ENCODE data around the gene SLC25A19.

The SLC25A19 gene

GRCh38 chr17:75241502-75241901, 47.7 kb downstream of the SLC25A19 start:
- DNase-seq (ENCODE audit: low read depth): no peak

DNA sequence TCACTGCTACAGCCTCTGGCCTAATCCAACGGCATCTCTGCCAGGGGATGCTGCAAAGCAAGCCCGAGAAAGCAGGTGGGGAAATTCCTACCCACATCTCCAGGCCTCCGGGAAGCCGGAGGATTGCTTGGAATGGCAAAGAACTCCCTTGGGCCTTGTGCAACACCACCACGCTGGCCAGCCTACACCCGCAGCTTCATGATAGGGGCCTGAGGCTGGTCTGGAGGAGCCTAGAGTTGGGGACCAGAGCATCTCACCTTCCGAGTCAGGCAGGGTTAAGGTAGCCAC, 48.1 kb downstream of the SLC25A19 start:
- no peak for DNase-seq (ENCODE audit: low read depth)

GRCh38 chr17:75240394-75241142, 48.7 kb downstream of the SLC25A19 start:
- peak; percentile 43 for DNase-seq (ENCODE audit: low read depth)

DNA sequence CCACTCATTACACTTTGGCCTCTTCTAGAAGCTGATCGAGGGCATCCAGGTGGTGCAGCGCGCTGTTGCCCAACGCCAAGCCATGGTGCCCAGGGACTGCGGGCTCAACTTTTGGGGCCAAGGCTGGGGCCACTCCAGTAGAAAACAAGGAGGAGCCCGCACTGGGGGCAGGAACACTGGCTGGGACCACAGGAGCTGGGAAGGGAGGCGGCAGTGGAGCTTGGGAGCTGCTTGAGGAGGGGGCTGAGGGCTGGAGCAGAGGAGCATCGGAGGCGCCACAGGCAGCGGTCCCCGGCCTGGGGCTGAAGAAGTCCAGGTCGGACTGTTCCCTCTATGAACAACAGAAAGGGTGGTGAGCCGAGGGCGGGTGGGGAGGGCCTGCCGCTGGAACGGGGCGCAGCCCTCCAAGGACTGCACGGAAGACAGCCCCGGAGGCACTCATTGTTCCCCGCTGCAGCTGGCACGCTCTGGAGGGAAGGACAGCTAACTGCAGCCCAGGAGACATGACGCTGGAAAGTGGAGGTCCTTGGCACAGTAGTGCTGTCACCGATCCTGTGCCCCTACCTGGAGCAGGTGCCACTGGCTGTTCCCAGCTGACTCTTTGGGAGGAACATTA, 49.3 kb downstream of the SLC25A19 start:
- no peak for DNase-seq (ENCODE audit: low read depth)

GRCh38 chr17:75239214-75239613, 50.0 kb downstream of the SLC25A19 start:
- DNase-seq (ENCODE audit: low read depth): no peak

DNA sequence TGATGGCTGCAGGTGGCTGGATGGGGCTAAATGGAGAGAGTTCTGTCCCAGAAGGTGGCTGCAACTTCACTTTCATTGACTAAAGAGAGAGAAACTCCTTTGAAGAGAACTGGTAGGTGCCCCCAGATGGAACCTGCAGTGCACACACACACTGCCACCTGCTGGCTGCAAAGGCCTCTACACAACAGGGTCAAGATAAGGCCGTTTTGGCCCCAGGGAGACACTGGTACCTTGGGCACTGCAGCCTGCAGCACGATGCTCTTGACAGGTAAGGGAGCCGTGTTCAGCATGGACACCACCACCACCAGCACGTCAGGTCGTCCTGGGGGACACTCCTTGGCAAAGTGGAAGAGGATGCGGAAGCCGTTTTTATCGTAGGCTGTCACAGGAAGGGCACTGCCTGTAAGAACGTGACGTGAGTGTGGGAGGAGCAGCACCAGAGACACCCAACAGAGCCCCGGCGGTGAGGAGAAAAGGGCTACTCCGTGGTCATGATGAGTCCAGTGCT, 50.5 kb downstream of the SLC25A19 start:
- peak; percentile 71 for DNase-seq (ENCODE audit: low read depth)

DNA sequence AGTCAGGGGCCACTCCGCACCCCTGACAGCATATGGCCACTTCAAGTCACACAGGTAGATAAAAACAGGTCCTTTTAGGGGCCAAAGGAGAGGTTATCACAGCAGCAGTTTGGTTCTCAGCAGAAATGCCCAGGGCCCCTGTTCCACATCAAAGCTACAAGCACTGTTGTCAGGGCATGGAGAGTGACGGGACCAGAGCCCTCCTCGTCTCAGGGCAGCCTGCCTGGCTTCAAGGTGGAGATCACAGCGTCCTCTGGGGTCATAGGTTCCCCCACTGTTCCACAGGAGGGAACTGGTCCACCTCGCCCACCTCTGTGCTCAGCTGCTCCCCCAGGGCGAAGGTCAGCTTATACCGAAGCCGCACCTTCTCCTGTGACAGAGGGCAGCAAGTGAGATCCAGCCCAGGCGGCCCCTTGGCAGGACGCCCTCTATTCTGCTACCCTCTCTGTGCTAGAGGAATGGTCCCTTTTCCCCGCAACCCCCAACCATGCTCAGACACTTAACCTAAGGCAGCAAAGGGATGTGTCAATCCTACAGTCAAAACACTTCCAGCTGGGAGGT, 51.1 kb downstream of the SLC25A19 start:
- DNase-seq (ENCODE audit: low read depth): no peak

DNA sequence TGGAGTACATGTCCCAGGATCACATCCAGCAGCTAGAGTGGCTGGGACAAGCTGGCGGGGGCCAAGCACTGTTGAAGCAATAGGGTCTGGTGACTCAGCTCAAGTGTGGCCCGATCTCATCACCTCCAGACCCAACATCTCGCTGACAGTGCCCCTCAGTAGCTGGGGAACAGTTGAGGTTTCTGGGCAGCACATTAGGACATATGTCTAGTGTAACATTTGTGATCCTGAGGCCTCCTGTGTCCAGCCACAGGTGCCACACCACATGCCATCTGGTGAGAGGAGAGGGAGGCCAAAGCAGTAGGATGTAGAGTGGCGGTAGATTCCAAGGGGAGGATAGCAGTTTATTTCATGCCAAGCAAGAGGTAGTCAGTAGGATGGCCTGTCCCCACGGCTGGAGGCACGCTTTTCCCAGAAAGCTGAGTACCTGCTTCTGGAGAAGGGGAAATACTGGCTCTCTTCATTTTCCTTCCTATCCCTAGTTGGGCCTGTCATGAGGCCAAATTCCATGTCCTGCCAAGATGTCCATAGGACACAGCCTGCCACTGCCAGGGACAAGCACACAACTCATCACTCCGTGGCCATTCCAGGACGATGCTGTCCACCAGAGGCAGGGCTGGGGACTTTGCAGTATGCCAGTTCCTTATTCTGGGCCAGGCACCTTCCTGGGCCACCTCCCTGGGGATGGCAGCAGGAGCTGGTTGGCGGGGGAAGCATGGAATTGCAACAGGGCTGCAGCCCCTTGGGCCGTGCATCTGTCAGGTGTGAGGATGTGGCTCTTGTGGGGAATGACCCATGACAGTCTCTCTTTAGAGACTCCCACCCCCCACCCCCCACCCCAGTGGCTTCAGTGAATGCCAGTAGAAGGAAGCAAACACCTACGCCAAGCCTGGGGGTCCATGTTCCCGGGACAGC, 51.9 kb downstream of the SLC25A19 start:
- DNase-seq (ENCODE audit: low read depth): no peak

DNA sequence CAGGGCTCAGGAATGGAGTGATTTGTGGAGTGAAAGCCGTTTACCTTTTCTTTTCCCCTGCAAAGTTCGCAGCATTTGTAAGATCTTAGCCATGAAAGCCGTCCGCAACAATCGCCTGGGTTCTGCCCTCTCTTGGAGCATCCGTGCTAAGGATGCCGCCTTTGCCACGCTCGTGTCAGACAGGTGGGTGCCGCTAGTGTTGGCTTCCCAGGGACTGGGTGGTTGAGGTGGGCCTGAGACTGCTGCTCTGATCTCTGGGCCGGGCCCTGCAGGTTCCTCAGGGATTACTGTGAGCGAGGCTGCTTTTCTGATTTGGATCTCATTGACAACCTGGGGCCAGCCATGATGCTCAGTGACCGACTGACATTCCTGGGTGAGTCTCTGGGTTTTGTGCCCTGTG, 56.4 kb downstream of the SLC25A19 start:
- DNase-seq (ENCODE audit: low read depth): no peak

DNA sequence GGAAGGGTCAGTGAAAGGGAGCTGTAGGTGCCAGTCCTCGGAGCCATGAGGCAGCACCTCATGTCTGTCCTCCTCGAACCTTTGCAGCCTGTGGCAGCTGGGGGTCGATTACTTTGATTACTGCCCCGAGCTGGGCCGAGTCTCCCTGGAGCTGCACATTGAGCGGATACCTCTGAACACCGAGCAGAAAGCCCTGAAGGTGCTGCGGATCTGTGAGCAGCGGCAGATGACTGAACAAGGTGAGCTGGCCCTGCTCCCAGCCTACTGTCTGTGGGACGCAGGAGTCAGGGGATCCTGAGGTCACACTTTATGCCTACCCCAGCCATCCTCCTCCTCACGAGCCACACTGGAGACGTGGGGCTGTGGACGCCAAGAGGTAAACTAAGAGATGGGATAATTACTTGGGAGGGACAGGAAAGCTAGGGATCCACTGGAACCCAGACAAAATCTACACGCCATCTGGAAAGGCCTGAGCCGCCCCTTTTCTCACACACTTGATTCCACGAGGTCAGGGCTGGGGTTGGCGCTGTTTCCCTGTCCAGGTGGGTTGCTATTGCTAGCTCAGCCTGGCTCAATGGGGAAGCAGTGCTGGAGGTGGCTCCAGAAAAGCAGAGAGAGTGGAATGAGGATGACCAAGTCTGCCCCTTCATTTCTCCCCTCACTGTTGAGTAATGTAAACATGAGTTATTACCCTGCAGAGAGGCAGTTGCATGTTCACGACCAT, 57.3 kb downstream of the SLC25A19 start:
- no peak for DNase-seq (ENCODE audit: low read depth)

DNA sequence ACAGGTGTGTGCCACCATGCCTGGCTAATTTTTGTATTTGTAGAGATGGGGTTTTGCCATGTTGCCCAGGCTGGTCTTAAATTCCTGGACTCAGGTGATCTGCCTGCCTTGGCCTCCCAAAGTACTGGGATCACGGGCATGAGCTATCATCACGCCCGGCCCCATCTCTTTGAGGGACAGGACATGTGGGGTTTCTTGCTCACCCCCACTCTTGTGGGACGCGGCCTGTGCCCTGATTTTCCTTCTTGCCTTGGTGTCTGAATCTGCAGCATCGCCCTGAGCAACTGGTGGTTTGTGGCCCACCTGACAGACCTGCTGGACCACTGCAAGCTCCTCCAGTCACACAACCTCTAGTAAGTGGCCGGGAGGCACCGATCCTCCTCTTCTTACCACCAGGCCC, 58.2 kb downstream of the SLC25A19 start:
- DNase-seq (ENCODE audit: low read depth): no peak

DNA sequence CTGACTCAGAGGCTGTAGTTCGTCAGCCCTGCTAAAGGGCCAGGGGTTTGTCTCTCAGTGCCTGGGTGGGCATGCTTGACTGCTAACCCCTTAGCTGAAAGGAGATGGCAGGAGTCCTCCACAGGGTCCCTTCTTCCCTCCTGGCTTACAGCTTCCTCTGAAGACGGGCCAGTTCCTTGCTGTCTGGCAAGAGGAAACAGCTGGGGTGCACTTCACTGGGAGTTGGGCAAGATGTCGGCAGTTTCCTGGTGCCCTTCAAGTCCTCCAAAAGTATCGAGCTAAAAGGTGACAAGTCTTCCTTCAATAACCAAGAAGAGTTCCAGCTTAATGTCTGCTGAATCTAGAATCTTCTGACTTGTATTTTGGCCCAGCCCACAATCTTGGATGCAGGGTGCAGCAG, 60.4 kb downstream of the SLC25A19 start:
- no peak for DNase-seq (ENCODE audit: low read depth)

DNA sequence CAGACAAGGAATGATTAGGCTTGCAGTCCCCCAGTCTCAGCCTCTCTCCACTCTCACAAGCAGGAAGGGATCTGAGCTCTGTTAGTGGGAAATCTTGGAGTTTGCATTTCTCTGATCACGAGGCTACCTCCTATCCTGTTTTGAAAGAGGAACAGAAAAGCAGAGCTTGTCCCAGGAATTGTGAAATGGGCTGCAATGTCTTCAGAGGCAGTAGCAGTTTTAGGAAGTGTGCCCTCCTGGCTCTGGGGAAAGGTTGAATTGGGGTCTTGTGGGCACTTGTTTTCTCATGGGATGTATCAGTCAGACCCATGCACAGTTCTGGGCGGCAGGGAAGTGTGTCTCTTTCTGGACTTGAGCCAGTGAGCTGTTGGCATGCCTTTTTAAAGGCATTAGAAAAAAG, 60.9 kb downstream of the SLC25A19 start:
- DNase-seq (ENCODE audit: low read depth): no peak

DNA sequence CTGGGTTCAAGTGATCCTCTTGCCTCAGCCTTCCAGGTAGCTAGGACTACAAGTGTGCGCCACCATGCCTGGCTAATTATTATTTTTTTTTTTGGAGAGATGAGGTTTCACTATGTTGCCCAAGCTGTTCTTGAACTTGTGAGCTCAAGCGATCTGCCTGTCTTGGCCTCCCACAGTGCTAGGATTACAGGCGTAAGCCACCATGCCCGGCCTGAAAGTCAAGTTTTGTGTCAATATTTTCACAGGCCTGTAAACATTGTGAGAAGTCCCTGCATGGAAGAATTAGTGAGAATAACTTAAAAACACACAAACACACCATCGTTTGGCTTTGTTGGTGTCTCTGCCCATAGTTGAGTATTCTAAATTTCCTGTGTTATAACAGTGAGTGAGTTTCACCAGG, 61.5 kb downstream of the SLC25A19 start:
- no peak for DNase-seq (ENCODE audit: low read depth)

DNA sequence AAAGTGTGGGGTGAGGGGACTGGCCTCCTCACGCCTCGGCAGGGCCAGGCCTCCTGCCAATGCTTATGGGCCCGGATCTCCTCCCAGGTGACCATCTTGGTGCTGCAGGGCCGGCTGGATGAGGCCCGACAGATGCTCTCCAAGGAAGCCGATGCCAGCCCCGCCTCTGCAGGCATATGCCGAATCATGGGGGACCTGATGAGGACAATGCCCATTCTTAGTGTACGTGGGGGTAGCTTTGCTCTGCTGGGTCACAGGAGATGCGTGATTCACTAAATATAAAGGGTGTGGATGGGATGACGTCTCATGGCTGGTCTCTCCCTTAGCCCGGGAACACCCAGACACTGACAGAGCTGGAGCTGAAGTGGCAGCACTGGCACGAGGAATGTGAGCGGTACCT, 64.2 kb downstream of the SLC25A19 start:
- no peak for DNase-seq (ENCODE audit: low read depth)
